Thoracic aorta (tissue), 2 donors: Measurements from ENCODE around the gene CCR6. TPM values are rescaled to one million over a fixed set of nuclear protein-coding genes. Genes with fewer than 3 reads are reported as not detected.

ENCODE experiments used
- ATAC-seq: fragments of 150-250 bp; one replicate; pipeline ENCODE4 v1.8.0; 2017; ENCODE audit warnings: low read depth; ENCODE audit not compliant: insufficient number of reproducible peaks, low FRiP score
- DNase-seq: peaks from one replicate; pipeline ENCODE4 v3.0.0-alpha.2; 2020; ENCODE audit warnings: low spot score
- H3K27ac ChIP-seq, 2 donors: fragments of 200-600 bp; sonication (generic); 1 replicate in 1 of 2; 2 replicates in 1 of 2; pipeline ENCODE4 v1.5.1; 2016; ENCODE audit warnings: mild to moderate bottlenecking in 2 of 2, moderate library complexity in 2 of 2
- H3K27me3 ChIP-seq: fragments of 200-600 bp; sonication (generic); replicated peaks from 2 replicates; pipeline ENCODE4 v1.6.0; 2016; ENCODE audit warnings: mild to moderate bottlenecking; ENCODE audit not compliant: insufficient read depth
- H3K36me3 ChIP-seq: fragments of 200-600 bp; sonication (generic); one replicate; pipeline ENCODE4 v1.5.1; 2016
- H3K4me1 ChIP-seq, 2 donors: fragments of 200-600 bp; sonication (generic); 1 replicate in 1 of 2; 2 replicates in 1 of 2; pipeline versions ENCODE4 v1.5.1 to v1.6.0; 2016; ENCODE audit warnings: low read depth in 2 of 2, mild to moderate bottlenecking in 1 of 2; ENCODE audit not compliant: control insufficient read depth in 1 of 2
- H3K4me3 ChIP-seq: fragments of 200-600 bp; sonication (generic); 2 replicates; pipeline ENCODE4 v1.5.1; 2016; ENCODE audit warnings: mild to moderate bottlenecking
- H3K9me3 ChIP-seq: fragments of 200-600 bp; sonication (generic); 2 replicates; pipeline ENCODE4 v1.5.1; 2016
- total RNA-seq, 2 donors: library from RNA; depleted of rRNA; stranded (reverse); fragments of >200 nt; gene quantifications; one replicate each; pipeline versions ENCODE4 v1.1.0 to v1.2.3, GENCODE V29; 2016
- TF ChIP-seq, protein P1 (sequence below): fragments of 200-600 bp; sonication (generic); IDR thresholded peaks from one replicate; pipeline ENCODE4 v1.5.1; 2019; ENCODE audit warnings: antibody characterized with exemption

CCR6 gene
- total RNA-seq, 2 donors from 2014 or later = not detected

DNA sequence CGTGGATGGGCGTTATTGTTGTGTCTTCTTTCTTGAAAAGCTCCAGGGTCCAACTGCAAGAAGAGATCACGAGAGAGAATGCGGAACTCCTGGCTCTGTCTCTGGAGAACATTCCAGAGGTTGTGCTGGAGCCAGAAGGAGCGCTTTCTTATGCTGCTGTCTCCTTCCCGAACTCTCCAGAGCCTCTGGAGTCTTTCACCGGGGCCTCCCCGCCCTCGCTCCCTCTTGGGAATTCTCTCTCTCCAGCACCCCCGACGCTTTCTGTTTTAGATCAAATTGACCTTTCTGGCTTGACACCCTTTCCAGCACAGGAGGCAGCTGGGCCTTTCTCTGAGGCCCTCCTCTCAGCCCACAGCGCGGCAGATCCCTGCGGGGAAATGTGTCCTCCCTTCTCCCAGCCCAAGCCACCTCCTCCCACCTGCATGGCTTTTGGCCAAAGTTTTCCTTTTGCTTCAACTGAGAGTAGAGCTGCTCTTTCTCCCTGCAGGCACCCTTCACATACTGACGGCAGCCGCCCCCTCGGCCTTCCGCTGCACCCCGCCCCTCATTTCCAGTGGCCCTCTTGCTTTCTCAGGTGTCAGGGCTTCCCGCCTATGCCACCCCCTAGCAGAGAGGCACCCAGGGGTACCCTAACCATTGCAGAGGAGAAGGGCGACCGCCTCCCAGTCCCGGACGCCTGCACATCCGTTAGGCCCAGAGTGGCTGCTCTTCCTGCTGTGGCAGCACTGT lies 6.6 kb upstream of the CCR6 start:
- Histone ChIP-seq H3K27me3 (no peaks in the 10 kb centered on the region), H3K4me1 (no peaks in the 10 kb centered on the region), H3K27ac (no peak overlapping the region), H3K9me3 (no peaks in the 10 kb centered on the region), H3K36me3 (no peaks in the 10 kb centered on the region), H3K4me3 (no peak overlapping the region)
- ATAC-seq (no peak), DNase-seq (no peak)
- TF ChIP-seq, protein P1, sequence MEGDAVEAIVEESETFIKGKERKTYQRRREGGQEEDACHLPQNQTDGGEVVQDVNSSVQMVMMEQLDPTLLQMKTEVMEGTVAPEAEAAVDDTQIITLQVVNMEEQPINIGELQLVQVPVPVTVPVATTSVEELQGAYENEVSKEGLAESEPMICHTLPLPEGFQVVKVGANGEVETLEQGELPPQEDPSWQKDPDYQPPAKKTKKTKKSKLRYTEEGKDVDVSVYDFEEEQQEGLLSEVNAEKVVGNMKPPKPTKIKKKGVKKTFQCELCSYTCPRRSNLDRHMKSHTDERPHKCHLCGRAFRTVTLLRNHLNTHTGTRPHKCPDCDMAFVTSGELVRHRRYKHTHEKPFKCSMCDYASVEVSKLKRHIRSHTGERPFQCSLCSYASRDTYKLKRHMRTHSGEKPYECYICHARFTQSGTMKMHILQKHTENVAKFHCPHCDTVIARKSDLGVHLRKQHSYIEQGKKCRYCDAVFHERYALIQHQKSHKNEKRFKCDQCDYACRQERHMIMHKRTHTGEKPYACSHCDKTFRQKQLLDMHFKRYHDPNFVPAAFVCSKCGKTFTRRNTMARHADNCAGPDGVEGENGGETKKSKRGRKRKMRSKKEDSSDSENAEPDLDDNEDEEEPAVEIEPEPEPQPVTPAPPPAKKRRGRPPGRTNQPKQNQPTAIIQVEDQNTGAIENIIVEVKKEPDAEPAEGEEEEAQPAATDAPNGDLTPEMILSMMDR = no peak

DNA sequence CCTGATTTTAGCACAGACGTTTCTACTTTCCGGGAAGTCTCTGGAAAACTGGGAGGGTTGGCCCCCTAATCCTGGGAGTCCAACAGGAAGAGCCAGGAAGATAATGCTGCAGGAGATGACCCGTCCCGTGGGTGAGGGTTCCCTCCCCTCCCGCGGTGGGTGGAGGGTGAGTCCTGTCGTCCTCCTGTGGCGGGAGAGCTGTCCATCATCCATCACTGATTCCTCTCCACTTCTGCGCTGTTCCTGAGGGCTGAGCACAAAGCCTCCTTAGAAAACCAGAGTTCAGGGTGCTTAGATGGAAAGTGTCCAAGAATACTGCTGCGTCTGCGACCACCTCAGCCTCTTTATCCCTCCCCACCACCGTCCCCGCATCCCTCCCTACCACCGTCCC lies 6.1 kb upstream of the CCR6 start:
- DNase-seq = no peak
- no peak for ATAC-seq
- no peak overlapping the region for H3K27ac ChIP-seq
- H3K4me1 ChIP-seq = no peaks in the 10 kb centered on the region
- no peaks in the 10 kb centered on the region for H3K9me3 ChIP-seq
- no peak overlapping the region for H3K4me3 ChIP-seq
- no peaks in the 10 kb centered on the region for H3K36me3 ChIP-seq
- H3K27me3 ChIP-seq = no peaks in the 10 kb centered on the region
- TF ChIP-seq, protein P1 = no peak

GRCh38 chr6:167118006-167118405 lies 4.9 kb upstream of the CCR6 start:
- no peak for ATAC-seq
- Histone ChIP-seq H3K4me3 (no peak overlapping the region), H3K27ac (no peak overlapping the region), H3K4me1 (no peaks in the 10 kb centered on the region), H3K9me3 (no peaks in the 10 kb centered on the region), H3K36me3 (no peaks in the 10 kb centered on the region), H3K27me3 (no peaks in the 10 kb centered on the region)
- TF ChIP-seq, protein P1 = no peak
- no peak for DNase-seq

GRCh38 chr6:167118839-167119238 lies 4.1 kb upstream of the CCR6 start:
- Histone ChIP-seq H3K36me3 (no peaks in the 10 kb centered on the region), H3K4me1 (no peaks in the 10 kb centered on the region), H3K27me3 (no peaks in the 10 kb centered on the region), H3K9me3 (no peaks in the 10 kb centered on the region), H3K27ac (no peak overlapping the region), H3K4me3 (no peak overlapping the region)
- TF ChIP-seq, protein P1 = no peak
- ATAC-seq (no peak), DNase-seq (no peak)

DNA sequence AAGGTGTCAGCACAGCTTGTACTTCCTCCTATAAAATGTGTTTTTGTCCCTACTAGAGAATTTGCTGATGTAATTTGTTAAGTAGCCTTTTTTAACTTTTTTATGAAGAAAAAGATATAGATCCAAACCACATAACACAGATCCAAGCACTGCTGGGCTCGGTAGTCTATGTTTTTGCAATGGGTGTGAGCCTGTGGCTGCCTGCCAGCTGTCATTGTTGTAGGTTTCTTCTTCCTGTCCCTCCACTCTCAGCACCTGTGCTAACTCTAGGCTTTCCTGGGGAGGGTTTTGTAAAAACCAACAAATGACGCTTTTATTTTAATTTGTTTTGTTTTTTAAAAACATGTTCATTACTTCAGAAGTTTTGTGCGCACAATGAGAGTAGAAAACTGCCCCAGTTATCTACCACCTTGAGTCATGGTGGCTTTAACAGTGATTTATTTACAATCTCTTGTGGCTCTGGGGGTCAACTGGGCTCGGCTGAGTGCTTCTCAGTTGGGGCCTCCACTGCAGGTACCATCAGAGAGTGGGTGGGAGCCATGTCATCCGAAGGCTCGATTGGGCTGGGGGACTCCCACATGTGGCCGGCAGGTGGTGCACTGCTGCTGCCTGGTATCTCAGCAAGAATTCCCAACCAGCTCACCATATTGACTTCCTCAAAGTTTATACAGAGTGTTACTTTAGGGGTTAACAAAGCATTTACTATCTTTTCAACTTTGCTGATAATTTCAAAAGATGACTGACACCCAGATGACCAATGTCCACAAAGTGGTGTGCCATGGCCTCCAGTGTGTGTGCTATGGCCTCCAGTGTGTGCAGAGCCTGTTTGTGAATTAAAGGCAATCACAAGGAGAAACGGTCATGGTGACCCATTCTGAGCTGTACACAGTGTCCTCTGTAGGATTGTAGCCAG lies 3.0 kb upstream of the CCR6 start:
- Histone ChIP-seq H3K27ac (no peak overlapping the region), H3K27me3 (no peaks in the 10 kb centered on the region), H3K9me3 (no peaks in the 10 kb centered on the region), H3K4me1 (no peaks in the 10 kb centered on the region), H3K36me3 (no peaks in the 10 kb centered on the region), H3K4me3 (no peak overlapping the region)
- DNase-seq (no peak), ATAC-seq (no peak)
- TF ChIP-seq, protein P1 = no peak
